Measurements from ENCODE around the gene RTEL1.

The RTEL1 gene

DNA sequence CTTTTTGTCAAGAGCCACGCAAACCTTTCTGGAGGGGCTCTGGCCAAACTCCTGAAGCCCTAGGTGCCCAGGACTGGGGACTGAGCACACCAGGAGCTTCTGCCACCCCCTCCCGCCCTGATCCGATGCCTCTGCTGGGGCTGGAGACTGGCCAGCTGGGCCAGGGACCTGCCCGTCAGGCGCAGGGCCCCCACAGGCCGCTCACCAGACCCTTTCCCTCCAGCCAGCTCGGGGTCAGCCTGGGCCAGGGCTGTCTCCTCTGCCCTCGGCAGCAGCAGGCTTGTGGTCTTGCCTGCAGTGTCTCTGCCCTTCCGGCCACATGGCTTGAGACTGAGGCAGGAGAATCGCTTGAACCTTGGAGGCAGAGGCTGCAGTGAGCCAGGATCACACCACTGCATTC, 14.6 kb downstream of the RTEL1 start:
- DNase-seq = no peak

DNA sequence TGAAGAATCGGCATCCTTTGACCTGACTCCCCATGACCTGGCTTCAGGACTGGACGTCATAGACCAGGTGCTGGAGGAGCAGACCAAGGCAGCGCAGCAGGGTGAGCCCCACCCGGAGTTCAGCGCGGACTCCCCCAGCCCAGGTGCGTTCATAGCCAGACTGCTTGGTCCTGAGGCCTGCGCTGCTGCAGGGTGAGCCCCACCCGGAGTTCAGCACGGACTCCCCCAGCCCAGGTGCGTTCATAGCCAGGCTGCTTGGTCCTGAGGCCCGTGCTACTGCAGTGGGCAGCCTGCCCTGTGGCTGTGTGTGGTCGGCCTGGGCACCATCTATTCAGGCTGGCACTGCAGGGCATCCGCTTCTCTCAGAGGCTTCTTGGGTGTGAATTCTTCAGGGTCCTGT, 15.8 kb downstream of the RTEL1 start:
- DNase-seq = no peak

DNA sequence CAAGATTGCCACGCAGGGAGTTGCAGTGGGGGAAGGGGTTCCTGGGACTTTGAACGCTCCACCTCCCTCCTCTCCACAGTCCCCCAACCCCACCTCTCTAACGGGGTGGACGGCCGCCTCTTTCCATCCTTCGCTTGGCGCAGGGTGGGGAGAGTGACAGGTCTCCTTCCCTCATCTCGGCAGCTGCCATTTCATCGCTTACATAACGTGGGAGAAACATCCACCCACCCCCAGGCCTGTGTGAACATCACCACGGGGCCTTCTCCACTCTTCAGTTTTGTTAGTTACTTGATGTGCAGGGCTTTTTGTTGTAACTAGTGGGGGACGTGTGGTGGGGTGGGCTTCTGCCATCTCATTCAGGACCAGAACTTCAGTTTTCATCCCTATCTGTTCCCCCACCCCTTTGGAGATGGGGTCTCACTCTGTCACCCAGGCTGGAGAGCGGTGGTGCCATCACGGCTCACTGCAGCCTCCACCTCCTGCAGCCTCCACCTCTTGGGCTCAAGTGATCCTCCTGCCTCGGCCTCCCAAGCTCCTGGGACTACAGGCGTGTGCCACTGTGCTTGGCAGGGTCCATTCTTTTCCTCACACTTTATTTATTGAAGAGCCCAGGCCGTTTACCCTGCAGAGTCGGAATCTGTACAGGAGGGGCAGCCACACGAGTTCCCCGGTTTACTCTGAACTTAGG, 17.7 kb downstream of the RTEL1 start:
- DNase-seq = no peak

DNA sequence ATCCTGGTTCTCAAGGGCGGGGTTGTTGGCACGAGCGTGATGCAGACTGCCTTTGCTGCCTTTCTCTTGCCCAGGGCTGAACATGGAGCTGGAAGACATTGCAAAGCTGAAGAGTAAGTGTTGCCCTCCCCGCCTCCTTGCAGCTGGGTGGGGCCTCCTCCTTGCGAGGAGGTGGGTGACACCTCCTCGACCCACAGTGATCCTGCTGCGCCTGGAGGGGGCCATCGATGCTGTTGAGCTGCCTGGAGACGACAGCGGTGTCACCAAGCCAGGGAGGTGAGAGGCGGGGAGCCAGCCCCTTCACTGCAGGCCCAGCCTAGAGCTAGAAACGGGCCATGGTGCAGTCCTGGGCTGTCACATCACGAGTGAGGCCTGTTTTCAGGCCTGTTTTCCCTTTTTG, 20.0 kb downstream of the RTEL1 start:
- DNase-seq = no peak

DNA sequence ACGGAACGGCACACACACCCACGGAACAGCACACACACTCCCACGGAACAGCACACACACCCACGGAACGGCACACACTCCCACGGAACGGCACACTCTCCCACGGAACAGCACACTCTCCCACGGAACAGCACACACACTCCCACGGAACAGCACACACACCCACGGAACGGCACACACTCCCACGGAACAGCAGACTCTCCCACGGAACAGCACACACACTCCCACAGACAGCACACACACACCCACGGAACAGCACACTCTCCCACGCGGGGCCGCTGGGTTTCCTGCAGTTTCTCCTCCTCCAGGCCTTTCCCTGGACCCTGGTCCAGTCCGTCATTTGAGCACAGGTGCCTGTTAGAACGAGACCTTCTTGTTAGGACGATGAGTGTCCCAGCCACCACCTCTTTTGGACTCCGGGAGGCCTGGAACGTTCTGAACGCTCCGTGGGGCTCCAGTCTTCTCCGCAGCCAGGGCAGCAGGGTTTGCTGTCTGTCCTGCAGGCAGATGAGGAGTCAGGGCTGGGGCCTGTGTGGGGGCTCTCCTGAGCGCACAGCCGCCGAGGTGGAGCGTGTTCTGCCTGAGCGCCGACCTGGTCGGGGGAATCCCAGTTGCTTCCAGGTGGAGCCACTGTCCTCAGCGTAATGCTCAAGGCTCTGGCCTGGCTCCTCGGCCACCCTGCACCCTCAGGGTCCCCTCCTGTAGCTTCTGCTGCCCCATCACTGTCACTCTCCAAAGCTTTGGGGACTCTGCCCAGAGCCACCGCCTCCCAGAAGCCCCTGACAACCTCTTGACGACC, 20.8 kb downstream of the RTEL1 start:
- DNase-seq = no peak

DNA sequence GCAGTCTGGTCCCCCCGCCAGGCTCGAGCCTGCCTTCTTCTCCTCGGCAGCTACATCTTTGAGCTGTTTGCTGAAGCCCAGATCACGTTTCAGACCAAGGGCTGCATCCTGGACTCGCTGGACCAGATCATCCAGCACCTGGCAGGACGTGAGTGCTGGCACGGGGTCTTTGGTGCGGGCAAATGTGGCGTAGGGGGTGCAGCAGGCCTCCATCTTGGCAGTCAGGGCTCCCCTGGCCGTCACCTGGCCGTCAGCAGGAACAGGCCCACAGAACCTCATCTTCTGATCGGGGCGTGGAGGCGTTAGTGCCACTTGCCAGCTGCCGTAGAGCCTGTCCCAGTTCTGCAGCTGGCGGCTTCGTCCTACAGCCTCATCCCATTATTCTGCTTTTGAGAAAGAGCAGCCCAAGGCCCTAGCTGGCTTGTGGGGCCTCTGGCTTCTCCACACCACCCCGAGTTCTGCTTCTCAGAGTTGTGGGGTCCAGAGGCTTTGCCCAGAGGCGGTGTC, 21.7 kb downstream of the RTEL1 start:
- no peak for DNase-seq

DNA sequence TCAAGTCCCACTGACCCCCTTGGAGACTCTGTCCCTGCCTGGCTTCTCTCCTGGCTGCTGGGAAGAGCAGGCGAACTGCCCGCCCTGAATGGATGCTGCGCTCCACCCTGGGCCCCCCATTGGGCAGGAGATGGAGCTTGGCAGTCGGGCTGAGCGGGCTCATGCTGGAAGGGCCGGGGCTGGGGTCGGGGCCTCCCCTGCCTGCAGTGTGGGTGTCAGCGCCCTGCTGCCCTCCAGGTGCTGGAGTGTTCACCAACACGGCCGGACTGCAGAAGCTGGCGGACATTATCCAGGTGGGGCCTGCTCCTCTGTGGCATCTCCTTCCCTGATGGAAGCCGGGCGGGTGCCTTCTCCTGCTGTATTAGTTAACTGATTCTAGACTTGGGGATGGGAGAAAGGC, 22.3 kb downstream of the RTEL1 start:
- DNase-seq = no peak

DNA sequence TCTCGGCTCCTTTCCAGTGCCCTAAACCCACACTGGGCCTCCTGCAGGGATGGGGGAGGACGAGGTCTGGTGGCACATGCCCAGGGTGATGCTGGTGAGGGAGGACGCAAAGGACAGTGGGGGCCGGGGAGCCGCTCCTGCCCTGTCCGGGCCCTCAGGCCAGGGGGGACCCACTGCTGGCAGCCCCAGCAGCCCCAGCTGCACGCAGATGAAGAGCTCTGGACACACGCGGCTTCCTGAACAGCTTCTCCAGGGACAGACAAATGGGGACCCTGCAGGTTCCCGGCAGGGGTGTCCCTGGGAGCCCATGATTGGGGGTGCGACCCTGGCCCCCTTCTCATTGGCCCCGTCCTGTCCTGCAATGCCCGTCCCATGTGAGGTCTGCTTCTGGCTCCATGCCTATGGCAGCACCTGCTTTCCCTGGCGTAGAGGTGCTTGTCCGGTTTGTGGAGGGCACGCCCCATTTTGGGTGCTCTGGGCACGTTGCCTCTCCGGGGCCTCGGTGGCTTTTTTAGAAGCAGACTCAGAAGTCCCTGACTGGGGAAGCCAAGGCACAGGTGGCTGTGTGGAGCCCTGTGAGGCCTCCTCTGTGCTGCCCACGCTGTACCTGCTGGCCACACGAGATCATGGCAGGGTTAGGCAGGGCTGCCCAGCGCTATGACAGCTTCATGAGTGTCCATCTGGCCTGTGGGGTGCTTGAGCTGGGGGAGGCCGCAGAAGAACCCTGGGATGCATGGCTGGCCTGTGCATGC, 22.9 kb downstream of the RTEL1 start:
- DNase-seq = no peak

DNA sequence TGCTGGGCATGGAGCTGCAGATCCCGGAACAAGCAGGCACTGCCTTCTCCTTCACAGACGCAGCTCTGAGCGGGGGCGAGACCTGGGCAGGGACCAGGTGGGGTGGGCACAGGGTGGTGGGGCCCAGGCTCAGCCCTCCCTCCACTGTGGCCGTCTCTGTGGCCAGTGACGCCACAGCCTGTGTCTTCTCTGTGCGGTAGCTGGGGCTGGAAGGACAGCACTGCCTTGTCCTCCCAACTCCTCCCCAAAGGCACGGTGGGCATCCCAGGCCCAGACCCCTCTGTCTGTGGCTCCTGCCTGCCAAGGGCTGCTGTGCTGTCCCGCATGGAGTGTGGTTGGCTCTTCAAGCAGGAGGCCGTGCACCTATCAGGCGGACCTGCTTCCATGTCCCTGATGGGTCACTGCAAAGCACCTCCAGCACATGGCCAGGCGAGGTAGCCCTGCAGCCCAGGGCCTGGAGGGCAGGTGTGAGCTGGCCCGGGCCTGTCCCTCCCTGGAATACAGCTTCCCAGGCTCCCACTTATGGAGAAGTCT, 23.6 kb downstream of the RTEL1 start:
- DNase-seq = no peak

DNA sequence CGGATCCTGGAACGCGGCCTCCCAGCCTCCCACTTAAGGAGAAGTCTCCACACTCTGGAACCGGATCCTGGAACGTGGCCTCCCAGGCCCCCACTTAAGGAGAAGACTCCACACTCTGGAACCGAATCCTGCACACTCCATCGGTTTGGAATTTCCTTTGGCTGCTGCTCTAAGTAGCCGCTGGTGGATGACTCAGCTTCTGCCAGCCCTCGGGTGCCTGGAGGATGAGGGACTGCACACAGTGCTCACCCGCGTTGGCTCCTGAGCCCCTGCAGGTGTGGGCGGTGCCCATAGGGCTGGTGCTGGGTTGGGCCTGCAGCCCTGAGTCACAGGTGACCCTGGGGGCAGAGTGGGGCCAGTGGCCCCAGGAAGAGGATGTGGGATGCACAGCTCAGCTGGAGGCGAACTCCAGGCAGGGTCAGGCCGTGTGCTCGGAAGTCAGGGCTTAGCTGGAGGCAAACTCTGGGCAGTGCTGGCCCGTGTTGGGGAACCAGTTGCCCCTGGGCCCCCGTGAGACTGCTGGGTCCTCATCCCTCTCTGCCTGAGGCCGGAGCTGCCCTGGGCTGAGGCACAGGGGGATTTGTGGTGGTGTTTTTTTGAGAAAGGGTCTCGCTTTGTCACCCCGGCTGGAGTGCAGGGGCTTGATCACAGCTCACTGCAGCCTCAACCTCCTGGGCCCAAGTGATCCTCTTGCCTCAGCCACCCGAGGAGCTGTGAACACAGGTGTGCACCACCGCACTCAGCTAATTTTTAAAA, 24.4 kb downstream of the RTEL1 start:
- peak; percentile 31 for DNase-seq

DNA sequence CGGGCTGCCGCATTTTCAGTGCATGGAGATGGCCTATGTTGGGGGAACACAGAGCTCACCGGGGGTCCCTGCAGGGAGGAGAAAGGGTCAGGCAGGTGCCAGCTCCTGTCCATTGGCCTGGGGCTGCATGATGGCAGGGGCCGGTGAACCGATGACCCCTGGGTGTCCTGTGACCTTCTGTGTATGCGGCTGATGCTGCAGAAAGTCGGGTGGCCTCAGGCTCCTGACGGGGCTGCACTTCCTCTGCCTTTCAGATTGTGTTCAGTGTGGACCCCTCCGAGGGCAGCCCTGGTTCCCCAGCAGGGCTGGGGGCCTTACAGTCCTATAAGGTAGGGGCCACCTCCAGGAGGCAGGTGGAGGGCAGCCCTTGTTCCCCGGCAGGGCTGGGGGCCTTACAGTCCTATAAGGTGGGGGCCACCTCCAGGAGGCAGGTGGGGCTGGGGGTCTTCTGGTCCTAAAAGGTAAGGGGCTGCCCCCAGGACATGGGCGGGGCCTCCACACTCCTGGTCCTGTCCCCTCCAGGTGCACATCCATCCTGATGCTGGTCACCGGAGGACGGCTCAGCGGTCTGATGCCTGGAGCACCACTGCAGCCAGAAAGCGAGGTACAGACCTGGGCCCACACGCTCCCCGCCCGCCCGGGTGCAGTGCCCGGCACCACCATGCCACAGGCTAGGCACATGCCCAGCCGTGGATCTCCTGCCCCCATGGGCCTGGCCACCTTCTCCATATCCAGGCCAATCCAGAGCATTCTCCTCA, 27.3 kb downstream of the RTEL1 start:
- no peak for DNase-seq

DNA sequence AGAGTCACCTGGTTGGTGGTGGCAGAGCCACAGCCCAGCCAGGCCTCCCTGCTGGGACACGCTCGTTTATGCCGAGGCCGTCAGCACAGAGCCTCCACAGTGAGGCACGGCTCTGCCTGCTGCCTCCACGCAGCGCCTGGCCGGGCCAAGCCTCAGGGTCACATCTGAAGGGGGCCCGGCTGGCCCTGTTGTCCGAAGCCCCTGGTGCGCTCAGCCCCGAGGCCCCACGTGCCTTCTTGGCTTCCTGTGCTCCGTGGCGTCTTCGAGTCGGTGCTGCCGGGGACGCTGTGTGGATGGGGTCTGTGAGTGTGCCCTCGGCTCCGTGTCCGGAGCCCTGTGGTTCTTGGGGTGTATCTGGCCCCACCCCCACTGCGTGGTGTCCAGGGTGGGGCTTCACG, 28.0 kb downstream of the RTEL1 start:
- no peak for DNase-seq

DNA sequence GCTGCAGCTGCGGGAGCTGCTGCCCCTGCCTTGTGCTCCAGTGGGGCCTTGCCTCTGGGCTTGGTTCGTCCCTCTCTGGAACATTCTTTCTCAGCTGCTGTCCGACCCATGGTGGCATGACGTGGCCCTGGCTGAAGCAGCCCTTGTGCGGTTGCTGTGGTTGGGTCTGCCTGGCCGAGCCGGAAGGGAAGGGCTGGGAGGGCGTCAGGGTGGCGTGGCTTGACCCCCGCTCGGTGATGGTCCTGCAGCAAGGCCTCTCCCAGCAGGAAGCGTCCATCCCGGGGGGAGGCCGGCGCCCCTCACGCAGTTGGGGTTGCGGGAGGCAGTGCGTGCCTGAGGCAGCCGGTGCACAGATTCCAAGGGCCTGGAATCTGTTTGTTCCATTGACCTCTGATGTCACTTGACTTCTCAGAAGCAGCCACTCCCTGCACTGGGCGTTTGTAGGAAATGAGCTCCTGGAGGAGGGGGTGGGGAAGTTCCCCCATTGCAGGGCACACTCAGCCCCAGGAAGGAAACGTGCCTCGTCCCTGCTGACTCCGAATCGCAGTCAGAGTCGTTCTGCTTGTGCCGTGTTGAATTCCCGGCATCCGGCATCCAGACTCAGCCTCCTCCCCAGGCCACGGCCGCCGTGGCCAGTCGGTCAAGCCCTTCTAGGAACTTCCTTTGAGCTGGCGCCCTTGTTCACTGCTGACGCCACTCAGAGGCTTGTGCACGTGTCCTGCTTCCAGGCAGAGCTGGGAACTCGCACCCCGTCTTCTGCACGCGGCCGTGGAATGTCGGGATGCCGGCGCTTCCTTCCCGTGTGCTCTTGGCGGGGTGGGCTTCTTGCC, 28.6 kb downstream of the RTEL1 start:
- peak; percentile 99 for DNase-seq

DNA sequence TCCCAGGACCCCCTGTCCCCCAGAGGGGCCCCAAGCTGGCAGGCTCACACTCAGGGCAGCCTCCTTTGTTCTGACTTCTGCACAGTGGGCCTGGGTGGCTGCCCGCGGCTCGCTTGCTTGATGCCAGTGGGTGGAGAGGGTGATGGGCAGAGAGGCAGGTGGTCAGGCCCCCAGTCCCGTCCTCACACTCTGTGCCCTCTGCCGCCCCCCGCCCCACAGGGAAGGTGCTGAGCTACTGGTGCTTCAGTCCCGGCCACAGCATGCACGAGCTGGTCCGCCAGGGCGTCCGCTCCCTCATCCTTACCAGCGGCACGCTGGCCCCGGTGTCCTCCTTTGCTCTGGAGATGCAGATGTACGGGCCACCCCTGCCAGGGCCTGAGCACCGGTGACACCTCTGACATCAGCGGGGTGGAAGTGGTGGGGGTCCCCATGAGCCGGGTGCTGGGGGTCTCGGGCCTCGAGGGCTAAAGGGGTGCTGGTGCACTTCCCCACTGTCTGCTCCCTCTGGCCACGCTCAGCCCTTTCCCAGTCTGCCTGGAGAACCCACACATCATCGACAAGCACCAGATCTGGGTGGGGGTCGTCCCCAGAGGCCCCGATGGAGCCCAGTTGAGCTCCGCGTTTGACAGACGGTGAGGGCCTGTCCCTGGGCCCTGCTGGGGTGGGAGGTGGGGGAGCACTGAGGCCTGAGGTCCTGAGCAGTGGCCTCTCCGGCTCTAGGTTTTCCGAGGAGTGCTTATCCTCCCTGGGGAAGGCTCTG, 29.5 kb downstream of the RTEL1 start:
- no peak for DNase-seq

DNA sequence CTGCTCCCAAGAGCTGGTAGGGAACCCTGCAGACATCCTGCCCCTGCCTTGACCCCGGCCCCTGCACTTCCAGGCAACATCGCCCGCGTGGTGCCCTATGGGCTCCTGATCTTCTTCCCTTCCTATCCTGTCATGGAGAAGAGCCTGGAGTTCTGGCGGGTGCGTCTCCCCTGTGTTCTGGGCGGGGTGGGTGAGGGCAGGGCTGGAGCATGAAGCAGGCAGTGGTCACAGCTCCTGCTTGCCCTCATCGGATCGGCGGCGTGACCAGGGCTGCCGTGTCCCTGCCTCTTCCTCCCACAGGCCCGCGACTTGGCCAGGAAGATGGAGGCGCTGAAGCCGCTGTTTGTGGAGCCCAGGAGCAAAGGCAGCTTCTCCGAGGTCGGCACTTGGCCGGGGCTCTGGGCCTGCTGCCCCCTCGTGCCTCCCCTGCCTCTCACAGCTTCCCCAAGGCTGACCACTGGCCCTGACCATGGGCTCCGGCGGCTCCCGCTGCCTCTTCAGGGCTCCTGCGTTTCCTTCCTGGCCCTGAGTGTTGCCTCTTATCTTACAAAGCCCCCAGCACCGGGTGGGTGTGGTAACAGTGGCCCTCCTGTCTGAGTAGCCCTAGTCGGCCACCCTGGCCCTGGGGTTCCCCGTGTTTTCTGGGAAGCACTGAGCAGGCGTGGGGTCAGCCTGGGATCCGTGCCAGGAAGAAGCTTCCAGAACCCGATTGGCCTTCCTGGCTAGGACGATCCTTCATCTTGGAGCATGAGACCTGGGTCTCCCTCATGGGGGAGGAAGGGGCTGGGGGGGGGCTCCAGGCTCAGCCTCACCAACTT, 30.3 kb downstream of the RTEL1 start:
- no peak for DNase-seq

DNA sequence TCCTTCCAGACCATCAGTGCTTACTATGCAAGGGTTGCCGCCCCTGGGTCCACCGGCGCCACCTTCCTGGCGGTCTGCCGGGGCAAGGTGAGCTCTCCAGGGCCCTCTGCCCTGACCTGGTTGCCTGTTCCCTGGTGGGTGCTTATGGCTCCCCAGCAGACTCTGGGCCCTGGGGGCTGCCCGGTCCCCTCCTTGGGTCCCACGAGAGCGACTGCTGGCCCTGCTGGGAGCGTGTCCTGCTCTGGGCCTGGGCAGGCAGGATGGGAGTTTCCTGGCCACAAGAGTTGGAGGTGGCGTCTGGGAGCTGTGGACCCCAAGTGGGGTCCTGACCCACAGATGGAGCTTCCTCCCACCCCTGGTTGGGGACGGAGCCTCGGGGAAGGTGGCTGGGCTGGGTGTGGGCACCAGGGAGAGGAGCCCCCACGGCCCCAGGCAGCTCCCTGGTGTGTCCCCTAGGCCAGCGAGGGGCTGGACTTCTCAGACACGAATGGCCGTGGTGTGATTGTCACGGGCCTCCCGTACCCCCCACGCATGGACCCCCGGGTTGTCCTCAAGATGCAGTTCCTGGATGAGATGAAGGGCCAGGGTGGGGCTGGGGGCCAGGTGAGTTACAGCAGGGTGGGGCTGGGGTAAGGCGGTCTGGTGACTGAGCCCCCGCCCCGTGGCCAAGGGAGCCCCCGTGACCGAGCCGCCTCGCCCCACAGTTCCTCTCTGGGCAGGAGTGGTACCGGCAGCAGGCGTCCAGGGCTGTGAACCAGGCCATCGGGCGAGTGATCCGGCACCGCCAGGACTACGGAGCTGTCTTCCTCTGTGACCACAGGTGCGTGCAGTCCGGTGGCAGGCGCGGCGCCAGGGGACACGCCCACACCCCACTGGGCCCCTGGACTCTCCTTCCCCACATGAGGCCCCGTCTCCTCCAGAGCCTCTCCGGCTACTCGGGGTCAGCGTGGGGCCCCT, 31.2 kb downstream of the RTEL1 start:
- DNase-seq = no peak

DNA sequence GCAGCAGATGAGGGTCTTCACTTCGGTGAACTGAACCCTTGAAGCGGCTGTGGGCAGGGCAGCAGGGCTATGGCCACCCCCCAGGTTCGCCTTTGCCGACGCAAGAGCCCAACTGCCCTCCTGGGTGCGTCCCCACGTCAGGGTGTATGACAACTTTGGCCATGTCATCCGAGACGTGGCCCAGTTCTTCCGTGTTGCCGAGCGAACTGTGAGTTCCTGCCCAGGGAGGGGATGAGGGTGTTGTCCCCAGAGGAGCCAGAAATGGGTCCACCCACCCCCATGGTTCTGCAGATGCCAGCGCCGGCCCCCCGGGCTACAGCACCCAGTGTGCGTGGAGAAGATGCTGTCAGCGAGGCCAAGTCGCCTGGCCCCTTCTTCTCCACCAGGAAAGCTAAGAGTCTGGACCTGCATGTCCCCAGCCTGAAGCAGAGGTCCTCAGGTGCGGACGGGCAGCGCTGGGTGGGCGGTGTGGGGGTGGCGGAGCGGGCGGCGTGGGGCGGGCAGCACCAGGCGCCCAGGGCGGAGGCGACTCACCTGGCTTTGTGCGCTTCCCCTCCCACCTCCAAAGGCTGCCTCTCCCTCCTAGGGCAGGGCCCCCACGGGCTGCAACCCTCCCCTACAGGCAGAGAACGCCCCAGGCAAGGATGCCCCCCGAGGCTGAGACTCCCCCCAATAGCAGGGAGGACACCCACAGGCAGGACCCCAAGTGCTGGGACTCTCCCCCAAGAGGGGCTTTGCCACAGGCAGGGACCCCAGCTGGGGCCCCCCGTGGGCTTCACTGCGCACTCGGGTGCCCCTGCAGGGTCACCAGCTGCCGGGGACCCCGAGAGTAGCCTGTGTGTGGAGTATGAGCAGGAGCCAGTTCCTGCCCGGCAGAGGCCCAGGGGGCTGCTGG, 32.1 kb downstream of the RTEL1 start:
- no peak for DNase-seq
